Fibroblast of skin of right quadriceps (primary cell): ENCODE data around the gene LIMCH1.

Source experiments
- DNase-seq: peaks from one replicate; pipeline ENCODE4 v3.0.0-alpha.2; 2013

The LIMCH1 gene

DNA sequence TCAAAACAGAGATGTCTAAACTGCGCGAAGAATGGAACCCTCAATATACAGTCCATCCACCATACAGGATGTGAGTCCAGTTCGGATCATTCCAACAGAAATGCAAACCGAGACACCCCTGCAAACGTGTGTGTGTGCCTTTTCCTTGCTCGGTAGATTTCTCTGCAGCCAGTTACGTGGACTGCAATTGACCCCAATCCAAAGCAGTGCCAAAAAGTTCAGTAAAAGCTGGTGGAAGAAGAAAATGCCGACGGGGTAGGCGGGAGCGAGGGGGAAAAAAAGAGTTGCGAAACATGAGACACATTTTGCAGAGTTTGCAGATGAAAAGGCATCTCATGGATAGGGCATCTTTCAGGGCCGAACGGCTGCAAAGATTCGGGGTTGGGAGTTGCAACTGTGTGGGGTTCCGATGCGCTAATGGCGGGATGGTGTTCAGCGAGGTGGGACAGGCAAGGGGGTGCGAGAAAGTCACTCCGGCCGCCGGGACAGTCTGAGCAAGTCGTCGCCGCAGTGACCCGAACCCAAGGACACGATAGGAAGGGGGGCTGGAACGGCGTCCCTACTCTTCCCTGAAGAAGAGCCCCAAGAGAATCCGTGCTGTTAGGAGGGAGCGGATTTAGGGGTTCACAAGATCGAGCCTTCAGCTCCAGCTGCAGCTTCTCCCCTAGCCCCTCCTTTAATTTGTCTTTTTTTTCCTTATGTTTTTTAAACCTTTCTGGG lies 206.8 kb downstream of the LIMCH1 start:
- no peak for DNase-seq

DNA sequence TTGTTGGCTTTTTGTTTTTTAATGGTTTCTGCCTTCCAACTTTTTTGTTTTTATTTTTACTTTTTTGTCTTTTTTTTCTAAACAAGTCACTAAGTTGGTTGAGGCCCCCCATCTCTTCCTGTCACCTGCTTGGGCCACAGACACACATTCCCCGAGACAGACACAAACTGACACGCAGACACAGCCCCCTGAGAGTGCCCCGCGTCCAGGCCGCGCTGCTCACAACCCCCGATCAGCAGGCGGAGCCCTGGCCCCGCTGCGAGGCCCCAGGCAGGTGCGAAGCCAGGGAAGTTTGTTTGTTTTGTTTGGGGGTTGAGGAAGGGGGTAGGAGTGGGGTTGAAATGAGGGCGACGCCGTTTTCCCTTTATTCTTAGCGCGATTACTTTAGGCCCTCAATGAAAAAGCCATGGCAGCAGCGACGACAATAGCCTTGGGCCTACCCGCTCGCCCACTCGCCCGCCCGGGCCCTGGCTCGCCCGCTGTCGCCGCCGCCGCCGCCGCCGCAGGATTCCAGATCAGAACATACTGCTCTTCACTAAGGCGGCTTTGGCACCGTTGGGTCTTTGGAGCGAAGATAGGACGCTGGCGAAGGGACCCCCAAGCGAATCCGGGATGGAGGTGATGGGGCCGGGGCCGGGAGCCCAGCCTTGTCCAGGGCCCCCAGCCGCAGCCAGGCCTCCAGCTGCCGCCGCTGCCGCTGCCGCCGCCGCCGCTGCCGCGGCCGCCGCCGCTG lies 207.5 kb downstream of the LIMCH1 start:
- no peak for DNase-seq

DNA sequence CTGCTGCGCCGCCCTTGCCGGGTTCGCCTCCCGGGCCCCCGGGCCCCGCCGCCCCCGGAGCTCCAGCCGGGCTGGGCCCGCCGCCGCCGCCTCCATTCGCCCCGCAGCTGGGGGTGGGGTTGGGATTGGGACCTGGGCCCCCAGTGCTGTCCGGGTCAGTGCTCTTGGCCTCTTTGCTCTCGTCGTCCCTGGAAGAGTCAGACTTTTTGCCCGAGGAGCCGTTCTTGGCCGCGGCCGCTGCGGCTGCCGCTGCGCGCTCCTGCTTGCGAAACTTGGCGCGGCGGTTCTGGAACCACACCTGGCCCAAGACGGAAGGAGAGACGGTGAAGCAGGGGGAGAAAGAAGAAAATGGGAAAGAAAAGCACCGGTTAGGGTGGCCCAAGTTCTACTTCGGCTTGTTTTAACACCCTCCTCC lies 208.1 kb downstream of the LIMCH1 start:
- DNase-seq = no peak

DNA sequence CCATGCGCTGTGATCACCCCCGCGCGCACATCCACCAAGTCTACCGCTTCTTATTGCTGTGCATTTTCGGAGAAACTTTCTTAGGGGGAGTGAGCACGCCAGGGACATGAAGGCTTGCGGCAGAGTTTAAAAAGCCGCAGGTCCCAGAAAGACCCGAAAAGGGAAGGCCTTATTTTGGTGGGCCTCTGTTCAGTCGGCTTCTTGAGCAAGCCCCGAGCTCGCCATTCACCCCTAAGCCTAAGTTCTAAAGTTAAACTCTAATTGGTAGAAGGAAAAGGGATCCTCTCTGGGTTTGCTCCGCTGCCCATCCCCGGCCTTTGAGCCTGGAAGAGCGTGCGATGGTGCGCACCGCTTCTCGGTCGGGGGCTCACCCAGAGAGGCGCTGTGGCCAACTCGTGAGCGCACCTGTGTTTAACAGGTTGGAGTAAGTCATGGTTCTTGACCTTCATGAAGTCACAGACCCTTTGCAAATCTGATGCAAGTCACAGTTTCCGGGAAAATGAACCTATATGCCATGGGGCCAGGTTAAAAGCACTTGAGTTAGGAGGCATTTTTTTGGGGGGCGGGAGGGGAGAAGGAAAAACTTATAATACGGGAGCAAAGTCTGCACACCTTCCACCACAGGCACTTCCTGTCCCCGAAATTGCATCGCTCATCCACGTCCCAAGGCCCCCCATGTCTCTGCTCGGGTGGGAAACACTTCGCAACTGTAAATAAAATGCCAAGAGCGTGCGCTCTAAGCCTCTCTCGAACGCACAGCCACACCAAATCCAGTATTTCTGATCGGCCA lies 208.7 kb downstream of the LIMCH1 start:
- DNase-seq = no peak

DNA sequence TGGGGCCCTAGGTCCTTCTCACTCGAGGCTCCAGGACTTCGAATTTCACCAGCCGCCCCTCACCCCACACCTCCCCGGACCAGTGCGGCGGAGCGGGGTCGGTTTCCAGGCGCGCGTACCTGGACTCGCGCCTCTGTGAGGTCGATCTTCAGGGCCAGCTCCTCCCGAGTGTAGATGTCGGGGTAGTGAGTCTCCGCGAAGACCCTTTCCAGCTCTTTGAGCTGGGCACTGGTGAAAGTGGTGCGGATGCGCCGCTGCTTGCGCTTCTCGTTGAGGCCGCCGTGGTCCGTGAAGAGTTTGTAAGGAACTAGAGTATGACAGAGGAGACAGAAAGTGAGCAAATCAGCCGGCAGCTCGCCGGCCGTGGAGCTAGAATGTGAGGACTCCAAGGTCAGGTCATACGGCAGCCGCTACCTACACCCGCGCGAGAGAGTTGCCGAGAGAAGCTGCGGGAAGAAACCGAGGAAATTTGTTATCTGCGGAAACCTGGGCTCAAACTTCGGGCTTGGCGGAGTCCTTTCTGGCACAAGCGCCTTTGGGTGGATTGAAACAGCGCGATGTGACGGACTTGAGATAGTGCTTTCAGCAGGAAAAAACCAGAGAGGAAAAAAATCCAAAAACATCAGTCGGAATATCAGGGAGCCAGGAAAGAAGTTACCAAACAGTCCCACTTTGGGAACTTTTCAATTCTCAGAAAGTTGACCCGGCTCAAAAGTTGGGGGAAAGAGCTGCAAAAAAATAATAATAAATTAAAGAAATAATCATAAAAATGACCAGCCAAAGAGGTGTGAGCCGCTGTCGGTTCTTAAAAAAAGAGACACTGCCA lies 209.5 kb downstream of the LIMCH1 start:
- no peak for DNase-seq

DNA sequence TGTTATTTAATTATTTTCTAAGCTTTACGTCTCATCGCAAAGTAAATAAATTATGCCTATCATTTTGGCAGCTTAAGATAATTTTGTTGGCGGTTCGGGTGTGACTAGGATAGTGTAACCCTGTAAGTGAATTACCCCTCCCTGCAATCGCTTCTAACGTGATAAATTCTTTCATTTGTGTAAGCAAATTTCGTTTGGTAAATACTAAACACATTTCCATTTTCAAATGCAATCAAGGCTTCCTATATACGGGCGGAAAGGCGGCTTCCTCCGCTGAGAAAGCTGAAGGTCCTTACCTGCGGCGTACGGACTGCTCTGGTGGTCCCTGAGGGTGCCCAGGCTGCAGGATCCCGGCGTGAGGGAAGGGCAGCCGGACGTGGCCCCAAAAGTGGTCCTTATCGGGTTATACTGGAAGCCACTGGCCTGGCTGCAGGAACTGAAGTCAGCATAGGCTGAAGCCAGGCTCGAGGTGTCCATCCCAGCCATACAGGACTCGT lies 210.2 kb downstream of the LIMCH1 start:
- DNase-seq = no peak

DNA sequence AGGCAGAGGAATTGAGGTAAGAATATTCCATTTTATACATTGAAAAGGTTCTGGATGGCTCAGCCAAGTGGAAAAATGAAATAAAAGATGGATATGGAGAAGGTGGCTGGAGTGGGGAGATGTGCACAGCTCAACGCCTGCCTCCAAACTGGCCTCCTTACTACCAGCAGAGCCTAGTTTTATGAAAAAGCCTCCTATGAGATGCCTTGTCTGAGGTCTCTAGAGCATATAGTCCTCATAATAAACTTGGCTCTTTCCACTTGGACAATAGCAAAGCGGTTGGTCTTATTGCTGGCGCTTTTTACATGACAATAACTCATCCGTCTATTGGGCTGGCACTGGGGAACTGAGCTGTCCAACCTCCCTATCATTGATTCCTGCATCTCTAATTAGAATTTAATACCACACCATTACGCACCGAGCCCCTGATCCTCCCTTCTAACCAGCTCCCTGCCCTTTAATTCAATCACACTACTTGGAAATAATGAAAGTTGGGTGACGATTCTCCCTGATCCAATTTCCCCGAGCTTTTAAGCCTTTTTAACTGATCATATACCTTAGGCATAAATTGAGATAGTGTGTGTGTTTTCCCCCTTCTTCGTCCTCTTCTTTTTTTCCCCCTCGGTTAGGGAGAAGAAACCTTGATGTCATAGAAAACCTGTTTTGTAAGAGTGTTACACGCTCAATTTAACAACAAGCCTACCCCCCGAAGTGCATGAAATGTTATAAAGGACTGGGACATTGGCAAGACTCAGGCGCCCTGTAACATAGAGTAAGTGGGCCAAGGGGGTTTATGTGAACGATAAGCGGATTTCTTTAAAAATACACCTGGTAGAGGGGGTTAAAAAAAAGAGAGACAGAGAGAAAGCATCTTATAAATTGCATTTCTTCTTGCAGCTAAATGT lies 210.9 kb downstream of the LIMCH1 start, which contains the start of gene PHOX2B:
Gene PHOX2B, minus strand, starts transcription at position 155 of the 905 bp plus-strand sequence. Its CDS starts 115 bp downstream, at position 40.
- DNase-seq = no peak

DNA sequence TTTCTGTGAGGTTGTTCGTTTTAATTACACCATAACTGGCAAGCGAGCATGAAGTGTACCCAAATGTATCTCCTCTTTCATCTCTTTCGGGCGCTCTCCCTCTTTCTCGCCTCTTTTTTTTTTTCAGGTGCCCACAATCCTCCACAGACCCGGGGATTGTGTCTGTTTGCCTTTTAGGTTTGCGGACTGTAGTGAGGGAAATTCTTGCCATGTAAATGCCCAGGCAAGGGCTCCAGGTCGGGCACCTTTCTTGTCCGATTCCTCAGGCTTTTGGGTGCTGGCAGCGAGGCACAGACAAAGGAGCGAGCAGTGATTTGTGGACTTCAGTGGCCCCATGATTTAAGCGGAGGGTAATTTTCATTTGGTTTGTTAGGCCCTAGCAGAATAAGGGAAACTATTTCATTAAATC lies 211.7 kb downstream of the LIMCH1 start:
- no peak for DNase-seq
